GM12873 (cell line): ENCODE measurements around the gene PHOX2B.

Source experiments
- CTCF ChIP-seq: IDR thresholded peaks from 2 replicates; pipeline ENCODE4 v1.5.1; 2012; ENCODE audit warnings: low read depth, mild to moderate bottlenecking, moderate library complexity, low read length, control low read depth; ENCODE audit not compliant: insufficient read depth; ENCODE audit errors: missing control alignments

Gene PHOX2B

GRCh38 chr4:41731569-41732126, 16.9 kb downstream of the PHOX2B start:
- TF ChIP-seq CTCF: no peak

GRCh38 chr4:41728573-41728913, 20.0 kb downstream of the PHOX2B start:
- no peak for TF ChIP-seq CTCF

GRCh38 chr4:41727861-41728572, 20.5 kb downstream of the PHOX2B start:
- TF ChIP-seq CTCF: no peak

GRCh38 chr4:41725254-41725653, 23.3 kb downstream of the PHOX2B start:
- peak; percentile 27 for TF ChIP-seq CTCF

GRCh38 chr4:41723286-41723685, 25.2 kb downstream of the PHOX2B start:
- TF ChIP-seq CTCF: no peak

GRCh38 chr4:41722181-41722580, 26.3 kb downstream of the PHOX2B start:
- no peak for TF ChIP-seq CTCF

- no peak for TF ChIP-seq CTCF
These were observed 29.1 kb downstream of the PHOX2B start for GRCh38 chr4:41719417-41719816.
